Activated T-cell treated with anti-CD3 and anti-CD28 coated beads, Interleukin-2, amount 50 U/mL, for 4 hours (primary cell): ENCODE results near the gene OR6C1. TPM values are rescaled to one million over a fixed set of nuclear protein-coding genes. Genes with fewer than 3 reads are reported as not detected.
"Not testable (repeated sequence)": the region's sequence is repeated elsewhere in the genome, so short reads cannot be mapped to it uniquely, and the experiment has no call there.

Source experiments
- ATAC-seq, 2 donors: fragments of 200-7000 bp; cut with Tn5 transposase; one replicate each; pipeline ENCODE4 v1.10.0; 2021
- DNase-seq: peaks from one replicate; pipeline ENCODE4 v3.0.0-alpha.2; 2020
- H3K27me3 Mint-ChIP-seq: one replicate; pipeline ENCODE4 v1.8.0; 2021; ENCODE audit warnings: low read depth, mixed read lengths
- H3K36me3 Mint-ChIP-seq: one replicate; pipeline ENCODE4 v1.8.0; 2022; ENCODE audit warnings: mixed read lengths; ENCODE audit not compliant: insufficient read depth
- H3K4me1 Mint-ChIP-seq: one replicate; pipeline ENCODE4 v1.8.0; 2021; ENCODE audit warnings: low read depth, mixed read lengths
- H3K4me3 Mint-ChIP-seq: one replicate; pipeline ENCODE4 v1.8.0; 2021; ENCODE audit warnings: mild to moderate bottlenecking, moderate library complexity, mixed read lengths
- H3K9me3 Mint-ChIP-seq: one replicate; pipeline ENCODE4 v1.8.0; 2021; ENCODE audit warnings: mixed read lengths
- total RNA-seq, 3 donors: library from RNA; stranded (reverse); gene quantifications; one replicate each; pipeline ENCODE4 v1.2.1, GENCODE V29; 2021

Gene OR6C1
- total RNA-seq = not detected

GRCh38 chr12:55314043-55314442, at the start of gene OR6C1:
OR6C1 (plus strand) TSS chr12:55314343; CDS start chr12:55320600, 6,257 bp downstream.
- H3K9me3 Mint-ChIP-seq = peaks cover under 1% of the 10 kb centered on the region
- H3K27me3 Mint-ChIP-seq = peaks cover 8% of the 10 kb centered on the region
- ATAC-seq (no peak), DNase-seq (no peak)
- H3K4me1 Mint-ChIP-seq = no peaks in the 10 kb centered on the region
- no peaks in the 10 kb centered on the region for H3K36me3 Mint-ChIP-seq
- H3K4me3 Mint-ChIP-seq = no peak within 1 kb of the TSS

GRCh38 chr12:55280991-55281390, 33.2 kb upstream of the OR6C1 start:
- no peak overlapping the region for H3K4me3 Mint-ChIP-seq
- ATAC-seq = no peak
- H3K9me3 Mint-ChIP-seq = no peaks in the 10 kb centered on the region

GRCh38 chr12:55289999-55290398, 24.1 kb upstream of the OR6C1 start:
- Mint-ChIP-seq H3K4me3 (no peak overlapping the region), H3K27me3 (peaks cover 26% of the 10 kb centered on the region), H3K4me1 (no peaks in the 10 kb centered on the region), H3K36me3 (no peaks in the 10 kb centered on the region), H3K9me3 (no peaks in the 10 kb centered on the region)
- DNase-seq = no peak
- ATAC-seq = no peak

More at GRCh38 chr12:55280991-55281390, 33.2 kb upstream of the OR6C1 start:
- Mint-ChIP-seq H3K4me1 (no peaks in the 10 kb centered on the region), H3K27me3 (peaks cover 18% of the 10 kb centered on the region), H3K36me3 (no peaks in the 10 kb centered on the region)
- no peak for DNase-seq

- Mint-ChIP-seq H3K4me1 (no peaks in the 10 kb centered on the region), H3K9me3 (no peaks in the 10 kb centered on the region), H3K36me3 (no peaks in the 10 kb centered on the region), H3K27me3 (peaks cover 23% of the 10 kb centered on the region), H3K4me3 (no peak within 1 kb of the TSS)
- ATAC-seq = no peak
- no peak for DNase-seq
Measured at GRCh38 chr12:55296469-55296868, 17.7 kb upstream of the OR6C1 start, which contains the start of gene OR6C6. OR6C6 (minus strand) TSS chr12:55296569; CDS start chr12:55295232, 1,337 bp downstream.

- Mint-ChIP-seq H3K27me3 (peaks cover 9% of the 10 kb centered on the region), H3K36me3 (no peaks in the 10 kb centered on the region), H3K4me1 (no peaks in the 10 kb centered on the region), H3K4me3 (no peak overlapping the region), H3K9me3 (peaks cover 5% of the 10 kb centered on the region)
- DNase-seq = no peak
- ATAC-seq = no peak
Measured at GRCh38 chr12:55320201-55320600, 6.1 kb downstream of the OR6C1 start.

- H3K4me3 Mint-ChIP-seq, ATAC-seq, H3K36me3 Mint-ChIP-seq, H3K9me3 Mint-ChIP-seq, DNase-seq, H3K4me1 Mint-ChIP-seq: not testable (repeated sequence)
- H3K27me3 Mint-ChIP-seq = peaks cover 16% of the 10 kb centered on the region
Measured at GRCh38 chr12:55325801-55326200, 11.7 kb downstream of the OR6C1 start.

GRCh38 chr12:55330446-55330845, 16.3 kb downstream of the OR6C1 start, which contains the start of gene OR6C3:
OR6C3 (plus strand) TSS chr12:55330746; CDS start chr12:55331701, 955 bp downstream.
- Mint-ChIP-seq H3K27me3 (peaks cover 16% of the 10 kb centered on the region), H3K9me3 (peaks cover 3% of the 10 kb centered on the region), H3K36me3 (no peaks in the 10 kb centered on the region), H3K4me3 (no peak within 1 kb of the TSS), H3K4me1 (no peaks in the 10 kb centered on the region)
- DNase-seq (no peak), ATAC-seq (no peak)

- Mint-ChIP-seq H3K36me3 (no peaks in the 10 kb centered on the region), H3K9me3 (no peaks in the 10 kb centered on the region), H3K4me1 (no peaks in the 10 kb centered on the region), H3K4me3 (no peak overlapping the region), H3K27me3 (peaks cover 28% of the 10 kb centered on the region)
- no peak for DNase-seq
- ATAC-seq = no peak
Measured at GRCh38 chr12:55336002-55336401, 21.9 kb downstream of the OR6C1 start.

- H3K27me3 Mint-ChIP-seq = peaks cover 44% of the 10 kb centered on the region
- not testable (repeated sequence) for H3K4me1 Mint-ChIP-seq, H3K36me3 Mint-ChIP-seq, H3K9me3 Mint-ChIP-seq, H3K4me3 Mint-ChIP-seq, ATAC-seq, DNase-seq
Measured at GRCh38 chr12:55355338-55355737, 41.2 kb downstream of the OR6C1 start.

GRCh38 chr12:55362675-55363074, 48.5 kb downstream of the OR6C1 start, which contains the start of gene OR6C75:
OR6C75 (plus strand) TSS chr12:55362975; CDS start chr12:55365111, 2,136 bp downstream.
- H3K4me1 Mint-ChIP-seq = no peaks in the 10 kb centered on the region
- H3K36me3 Mint-ChIP-seq = no peaks in the 10 kb centered on the region
- DNase-seq = no peak
- no peaks in the 10 kb centered on the region for H3K9me3 Mint-ChIP-seq
- H3K4me3 Mint-ChIP-seq = no peak within 1 kb of the TSS
- H3K27me3 Mint-ChIP-seq = peaks cover 36% of the 10 kb centered on the region
- no peak for ATAC-seq

GRCh38 chr12:55365086-55365485, 50.9 kb downstream of the OR6C1 start:
- no peak for ATAC-seq
- no peak overlapping the region for H3K4me3 Mint-ChIP-seq
- H3K9me3 Mint-ChIP-seq = no peaks in the 10 kb centered on the region
- no peaks in the 10 kb centered on the region for H3K36me3 Mint-ChIP-seq
- H3K4me1 Mint-ChIP-seq = no peaks in the 10 kb centered on the region
- H3K27me3 Mint-ChIP-seq = peaks cover 23% of the 10 kb centered on the region
- no peak for DNase-seq

Other genes starting within 250 kb of the OR6C1 start
- gene OR9K2, start 187.9 kb upstream of the OR6C1 start, total RNA-seq = not detected
- gene OR10A7, start 93.3 kb upstream of the OR6C1 start, total RNA-seq = not detected
- not detected for gene OR6C74, start 69.7 kb upstream of the OR6C1 start, total RNA-seq
- not detected for gene OR6C6, start 17.8 kb upstream of the OR6C1 start, total RNA-seq
- not detected for gene OR6C3, start 16.4 kb downstream of the OR6C1 start, total RNA-seq
- gene OR6C75, start 48.6 kb downstream of the OR6C1 start, total RNA-seq = not detected
- gene OR6C65, start 86.2 kb downstream of the OR6C1 start, total RNA-seq = not detected
- not detected for gene OR6C76, start 111.9 kb downstream of the OR6C1 start, total RNA-seq
- gene OR6C2, start 129.7 kb downstream of the OR6C1 start, total RNA-seq = not detected
- gene OR6C70, start 155.8 kb downstream of the OR6C1 start, total RNA-seq = not detected
- gene OR6C68, start 178.0 kb downstream of the OR6C1 start, total RNA-seq = not detected
- not detected for gene OR6C4, start 235.3 kb downstream of the OR6C1 start, total RNA-seq